ENCODE measurements around the gene NAALADL2.

The NAALADL2 gene

GRCh38 chr3:174826069-174826468 lies 33.1 kb upstream of the NAALADL2 start:
- CTCF ChIA-PET, result no interaction called here
- no peaks in the 10 kb centered on the region for H3K27me3 ChIP-seq (replicated peaks in 2 of 5; ENCODE audit: control insufficient read depth in 4 of 5, insufficient read depth in 5 of 5, low read length in 4 of 5)
- H3K4me3 ChIP-seq (ENCODE audit: control insufficient read depth in 1 of 7, extremely low read depth in 1 of 7, insufficient read depth in 4 of 7, low read depth in 2 of 7, low read length in 6 of 7), result no peak overlapping the region
- H3K9me3 ChIP-seq (ENCODE audit: control extremely low read depth in 1 of 5, control insufficient read depth in 4 of 5, insufficient read depth in 2 of 5, low read depth in 1 of 5, low read length in 4 of 5), result peaks cover 0 to 3% (median 0%) of the 10 kb centered on the region in 5 experiments
- no peak for DNase-seq
- no peak overlapping the region for H3K27ac ChIP-seq (ENCODE audit: insufficient read depth in 1 of 2, low read depth in 1 of 2, low read length in 2 of 2, poor library complexity in 1 of 2, severe bottlenecking in 2 of 2)
- POLR2A ChIA-PET, result no interaction called here
- no peaks in the 10 kb centered on the region for H3K4me1 ChIP-seq (ENCODE audit: control extremely low read depth in 1 of 4, control insufficient read depth in 4 of 4, insufficient read depth in 4 of 4, low read length in 3 of 4)
- no peaks in the 10 kb centered on the region for H3K36me3 ChIP-seq (ENCODE audit: control insufficient read depth in 4 of 4, insufficient read depth in 4 of 4, low read length in 3 of 4)

- WGBS (ENCODE audit: insufficient coverage), result 80% methylated on average over 1 of the region's 1 CpG
- H3K27me3 ChIP-seq (replicated peaks in 2 of 5; ENCODE audit: control insufficient read depth in 4 of 5, insufficient read depth in 5 of 5, low read length in 4 of 5), result no peaks in the 10 kb centered on the region
- H3K4me3 ChIP-seq (ENCODE audit: control insufficient read depth in 1 of 7, extremely low read depth in 1 of 7, insufficient read depth in 4 of 7, low read depth in 2 of 7, low read length in 6 of 7), result no peak overlapping the region
- CTCF ChIA-PET, result no interaction called here
- no peaks in the 10 kb centered on the region for H3K36me3 ChIP-seq (ENCODE audit: control insufficient read depth in 4 of 4, insufficient read depth in 4 of 4, low read length in 3 of 4)
- no peak for DNase-seq
- H3K4me1 ChIP-seq (ENCODE audit: control extremely low read depth in 1 of 4, control insufficient read depth in 4 of 4, insufficient read depth in 4 of 4, low read length in 3 of 4), result no peaks in the 10 kb centered on the region
- H3K27ac ChIP-seq (ENCODE audit: insufficient read depth in 1 of 2, low read depth in 1 of 2, low read length in 2 of 2, poor library complexity in 1 of 2, severe bottlenecking in 2 of 2), result no peak overlapping the region
- POLR2A ChIA-PET, result no interaction called here
- peaks cover 0 to 6% (median 0%) of the 10 kb centered on the region in 5 experiments for H3K9me3 ChIP-seq (ENCODE audit: control extremely low read depth in 1 of 5, control insufficient read depth in 4 of 5, insufficient read depth in 2 of 5, low read depth in 1 of 5, low read length in 4 of 5)
Observed at GRCh38 chr3:174844746-174845145, 14.4 kb upstream of the NAALADL2 start.

- peaks cover 0 to 12% (median 0%) of the 10 kb centered on the region in 5 experiments for H3K9me3 ChIP-seq (ENCODE audit: control extremely low read depth in 1 of 5, control insufficient read depth in 4 of 5, insufficient read depth in 2 of 5, low read depth in 1 of 5, low read length in 4 of 5)
- CTCF ChIA-PET, result no interaction called here
- H3K27ac ChIP-seq (ENCODE audit: insufficient read depth in 1 of 2, low read depth in 1 of 2, low read length in 2 of 2, poor library complexity in 1 of 2, severe bottlenecking in 2 of 2), result no peak overlapping the region
- no peak overlapping the region for H3K4me3 ChIP-seq (ENCODE audit: control insufficient read depth in 1 of 7, extremely low read depth in 1 of 7, insufficient read depth in 4 of 7, low read depth in 2 of 7, low read length in 6 of 7)
- POLR2A ChIA-PET, result no interaction called here
- H3K4me1 ChIP-seq (ENCODE audit: control extremely low read depth in 1 of 4, control insufficient read depth in 4 of 4, insufficient read depth in 4 of 4, low read length in 3 of 4), result no peaks in the 10 kb centered on the region
- no peak for DNase-seq
- no CpG with 5 or more reads among the region's 1 CpG for WGBS (ENCODE audit: insufficient coverage)
- no peaks in the 10 kb centered on the region for H3K36me3 ChIP-seq (ENCODE audit: control insufficient read depth in 4 of 4, insufficient read depth in 4 of 4, low read length in 3 of 4)
- no peaks in the 10 kb centered on the region for H3K27me3 ChIP-seq (replicated peaks in 2 of 5; ENCODE audit: control insufficient read depth in 4 of 5, insufficient read depth in 5 of 5, low read length in 4 of 5)
Observed at GRCh38 chr3:174846055-174846454, 13.1 kb upstream of the NAALADL2 start.

GRCh38 chr3:174854987-174855386 lies 4.1 kb upstream of the NAALADL2 start:
- no peaks in the 10 kb centered on the region for H3K4me1 ChIP-seq (ENCODE audit: control extremely low read depth in 1 of 4, control insufficient read depth in 4 of 4, insufficient read depth in 4 of 4, low read length in 3 of 4)
- CTCF ChIA-PET, result no interaction called here
- no CpG with 5 or more reads among the region's 7 CpGs for WGBS (ENCODE audit: insufficient coverage)
- no peak overlapping the region for H3K4me3 ChIP-seq (ENCODE audit: control insufficient read depth in 1 of 7, extremely low read depth in 1 of 7, insufficient read depth in 4 of 7, low read depth in 2 of 7, low read length in 6 of 7)
- H3K36me3 ChIP-seq (ENCODE audit: control insufficient read depth in 4 of 4, insufficient read depth in 4 of 4, low read length in 3 of 4), result no peaks in the 10 kb centered on the region
- no peak for DNase-seq
- H3K9me3 ChIP-seq (ENCODE audit: control extremely low read depth in 1 of 5, control insufficient read depth in 4 of 5, insufficient read depth in 2 of 5, low read depth in 1 of 5, low read length in 4 of 5), result peaks cover 0 to 4% (median 0%) of the 10 kb centered on the region in 5 experiments
- no peaks in the 10 kb centered on the region for H3K27me3 ChIP-seq (replicated peaks in 2 of 5; ENCODE audit: control insufficient read depth in 4 of 5, insufficient read depth in 5 of 5, low read length in 4 of 5)
- no peak overlapping the region for H3K27ac ChIP-seq (ENCODE audit: insufficient read depth in 1 of 2, low read depth in 1 of 2, low read length in 2 of 2, poor library complexity in 1 of 2, severe bottlenecking in 2 of 2)
- POLR2A ChIA-PET, result no interaction called here

GRCh38 chr3:174857301-174857700 lies 1.8 kb upstream of the NAALADL2 start:
- ChIA-PET POLR2A (no interaction called here), CTCF (interaction anchor here (1.0 kb wide), 1 partner anchor 10 kb away, joined by 3 read pairs; no protein-coding TSS in a partner anchor)
- Histone ChIP-seq H3K36me3 (ENCODE audit: control insufficient read depth in 4 of 4, insufficient read depth in 4 of 4, low read length in 3 of 4) (no peaks in the 10 kb centered on the region), H3K4me3 (ENCODE audit: control insufficient read depth in 1 of 7, extremely low read depth in 1 of 7, insufficient read depth in 4 of 7, low read depth in 2 of 7, low read length in 6 of 7) (no peak overlapping the region), H3K4me1 (ENCODE audit: control extremely low read depth in 1 of 4, control insufficient read depth in 4 of 4, insufficient read depth in 4 of 4, low read length in 3 of 4) (no peaks in the 10 kb centered on the region), H3K9me3 (ENCODE audit: control extremely low read depth in 1 of 5, control insufficient read depth in 4 of 5, insufficient read depth in 2 of 5, low read depth in 1 of 5, low read length in 4 of 5) (no peaks in the 10 kb centered on the region), H3K27me3 (replicated peaks in 2 of 5; ENCODE audit: control insufficient read depth in 4 of 5, insufficient read depth in 5 of 5, low read length in 4 of 5) (no peaks in the 10 kb centered on the region), H3K27ac (ENCODE audit: insufficient read depth in 1 of 2, low read depth in 1 of 2, low read length in 2 of 2, poor library complexity in 1 of 2, severe bottlenecking in 2 of 2) (no peak overlapping the region)
- DNase-seq, result no peak
- WGBS (ENCODE audit: insufficient coverage), result no CpG with 5 or more reads among the region's 3 CpGs

GRCh38 chr3:174858353-174858752 lies 781 bp upstream of the NAALADL2 start:
- no peaks in the 10 kb centered on the region for H3K9me3 ChIP-seq (ENCODE audit: control extremely low read depth in 1 of 5, control insufficient read depth in 4 of 5, insufficient read depth in 2 of 5, low read depth in 1 of 5, low read length in 4 of 5)
- no peaks in the 10 kb centered on the region for H3K4me1 ChIP-seq (ENCODE audit: control extremely low read depth in 1 of 4, control insufficient read depth in 4 of 4, insufficient read depth in 4 of 4, low read length in 3 of 4)
- no peaks in the 10 kb centered on the region for H3K36me3 ChIP-seq (ENCODE audit: control insufficient read depth in 4 of 4, insufficient read depth in 4 of 4, low read length in 3 of 4)
- no peaks in the 10 kb centered on the region for H3K27me3 ChIP-seq (replicated peaks in 2 of 5; ENCODE audit: control insufficient read depth in 4 of 5, insufficient read depth in 5 of 5, low read length in 4 of 5)
- CTCF ChIA-PET, result interaction anchor here (1.0 kb wide), 1 partner anchor 9 kb away, joined by 3 read pairs; no protein-coding TSS in a partner anchor
- H3K4me3 ChIP-seq (ENCODE audit: control insufficient read depth in 1 of 7, extremely low read depth in 1 of 7, insufficient read depth in 4 of 7, low read depth in 2 of 7, low read length in 6 of 7), result no peak overlapping the region
- WGBS (ENCODE audit: insufficient coverage), result no CpG with 5 or more reads among the region's 1 CpG
- POLR2A ChIA-PET, result no interaction called here
- no peak overlapping the region for H3K27ac ChIP-seq (ENCODE audit: insufficient read depth in 1 of 2, low read depth in 1 of 2, low read length in 2 of 2, poor library complexity in 1 of 2, severe bottlenecking in 2 of 2)
- DNase-seq, result no peak

GRCh38 chr3:174859756-174860155 lies 622 bp downstream of the NAALADL2 start:
- no peak overlapping the region for H3K4me3 ChIP-seq (ENCODE audit: control insufficient read depth in 1 of 7, extremely low read depth in 1 of 7, insufficient read depth in 4 of 7, low read depth in 2 of 7, low read length in 6 of 7)
- 100% methylated on average over 1 of the region's 3 CpGs for WGBS (ENCODE audit: insufficient coverage)
- H3K4me1 ChIP-seq (ENCODE audit: control extremely low read depth in 1 of 4, control insufficient read depth in 4 of 4, insufficient read depth in 4 of 4, low read length in 3 of 4), result no peaks in the 10 kb centered on the region
- POLR2A ChIA-PET, result no interaction called here
- CTCF ChIA-PET, result no interaction called here
- H3K27me3 ChIP-seq (replicated peaks in 2 of 5; ENCODE audit: control insufficient read depth in 4 of 5, insufficient read depth in 5 of 5, low read length in 4 of 5), result no peaks in the 10 kb centered on the region
- no peak for DNase-seq
- H3K27ac ChIP-seq (ENCODE audit: insufficient read depth in 1 of 2, low read depth in 1 of 2, low read length in 2 of 2, poor library complexity in 1 of 2, severe bottlenecking in 2 of 2), result no peak overlapping the region
- H3K36me3 ChIP-seq (ENCODE audit: control insufficient read depth in 4 of 4, insufficient read depth in 4 of 4, low read length in 3 of 4), result no peaks in the 10 kb centered on the region
- no peaks in the 10 kb centered on the region for H3K9me3 ChIP-seq (ENCODE audit: control extremely low read depth in 1 of 5, control insufficient read depth in 4 of 5, insufficient read depth in 2 of 5, low read depth in 1 of 5, low read length in 4 of 5)

Measured in common myeloid progenitor, CD34-positive (primary cell).